ENCODE data around the gene ASB7.

- TF ChIP-seq EZH2 (IDR thresholded peaks at IDR 0.05; ENCODE audit: insufficient read depth, poor library complexity, severe bottlenecking) (no peak), EZH2phosphoT487 (IDR thresholded peaks at IDR 0.05; ENCODE audit: insufficient read depth, low read depth) (no peak)
Observed at GRCh38 chr15:100638177-100638730, 35.9 kb downstream of the ASB7 start.
